CD4-positive, alpha-beta T cell treated with Interleukin-17A for 4 hours (primary cell): Measurements from ENCODE around the gene DOCK2.

Experiments
- DNase-seq: peaks from one replicate; pipeline ENCODE4 v3.0.0-alpha.2; 2020; ENCODE audit warnings: mixed read lengths

DOCK2 gene

GRCh38 chr5:169694091-169694625, 57.1 kb downstream of the DOCK2 start:
- no peak for DNase-seq

GRCh38 chr5:169695025-169695625, 58.0 kb downstream of the DOCK2 start:
- DNase-seq, result no peak

DNA sequence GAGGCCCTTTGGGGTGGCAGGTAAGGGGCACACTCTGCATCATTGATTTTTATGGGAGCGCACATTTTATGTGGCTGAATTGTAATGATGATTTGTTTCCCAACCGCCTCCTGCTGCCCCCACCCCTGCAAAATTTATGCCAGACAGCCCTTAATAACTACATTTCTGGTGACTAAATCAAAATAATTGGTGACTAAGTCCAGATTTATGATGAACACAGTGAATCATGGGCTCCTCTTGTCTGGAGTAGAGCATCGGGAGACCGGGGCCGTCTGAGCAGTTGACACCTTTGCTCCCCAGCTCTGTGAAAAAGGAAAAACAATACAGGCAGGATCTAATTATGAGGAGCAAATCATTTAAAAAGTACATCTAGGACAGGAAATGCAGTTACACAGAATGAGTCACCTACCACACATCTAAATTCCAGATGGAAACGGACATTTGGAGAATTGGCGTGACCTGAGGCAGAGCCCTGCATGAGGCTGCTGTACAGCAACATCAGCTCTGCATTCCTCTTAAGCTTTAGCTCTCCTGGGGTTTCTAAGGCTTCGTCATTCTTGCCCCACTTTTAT, 58.9 kb downstream of the DOCK2 start:
- no peak for DNase-seq

DNA sequence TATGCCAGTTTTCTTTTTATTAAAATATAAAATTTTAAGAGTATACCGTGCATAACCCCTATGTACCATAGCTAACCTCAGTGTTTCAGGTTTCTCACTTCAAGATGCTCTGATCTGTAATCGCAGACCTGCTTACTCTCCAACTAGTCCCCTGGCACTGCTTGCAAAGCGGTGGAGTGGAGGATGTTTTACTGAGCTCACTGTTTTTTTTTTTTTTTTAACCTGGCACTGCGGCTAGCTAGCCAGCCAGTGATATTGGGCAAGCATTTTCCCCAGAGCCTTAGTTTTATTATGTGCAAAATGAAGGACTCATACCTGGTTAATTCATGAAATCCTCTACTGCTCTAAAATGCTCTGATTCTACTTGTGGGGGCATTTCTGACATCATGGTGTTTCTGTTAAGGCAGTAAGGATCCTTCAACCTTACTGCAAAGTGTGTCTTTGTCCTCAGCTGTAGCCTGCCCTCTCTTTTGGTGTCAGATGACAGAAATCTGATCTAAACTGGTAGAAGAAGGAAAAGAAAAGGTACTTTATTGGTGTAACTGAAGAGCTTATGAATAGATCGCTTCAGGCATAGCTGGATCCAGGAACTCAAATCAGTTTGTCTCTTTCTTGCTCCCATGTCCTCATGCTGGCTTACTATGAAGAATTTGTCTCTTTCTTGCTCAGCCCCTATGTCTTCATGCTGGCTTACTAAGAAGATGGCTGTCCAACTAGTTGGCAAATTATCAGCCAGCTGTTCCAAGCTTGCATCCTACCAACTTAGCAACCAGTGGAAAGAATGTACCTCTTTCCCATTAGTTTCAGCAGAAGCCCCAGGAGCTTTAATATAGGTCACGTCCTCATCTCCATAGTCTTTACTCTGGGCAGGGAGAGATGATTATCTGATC, 59.8 kb downstream of the DOCK2 start:
- no peak for DNase-seq

DNA sequence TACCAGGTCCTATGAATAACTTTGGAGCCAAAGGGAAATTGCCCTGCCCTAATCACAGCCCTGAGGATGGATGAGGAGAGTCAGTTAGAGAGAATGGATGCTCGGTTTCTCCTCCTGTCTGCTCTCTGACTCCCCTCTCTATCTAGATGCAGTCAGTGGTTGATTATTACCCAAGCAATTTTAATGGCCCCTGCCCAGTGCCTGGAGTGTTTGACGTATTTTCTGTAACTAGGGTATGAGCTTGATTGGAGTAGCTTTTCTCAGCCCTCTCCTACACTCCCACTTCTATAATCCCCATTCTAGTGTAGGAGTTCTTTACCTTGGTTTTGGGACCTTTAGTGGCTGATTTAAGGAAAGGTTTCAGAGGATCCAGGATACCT, 60.4 kb downstream of the DOCK2 start:
- no peak for DNase-seq

- DNase-seq, result no peak
These were observed 60.9 kb downstream of the DOCK2 start for GRCh38 chr5:169697976-169698375.

DNA sequence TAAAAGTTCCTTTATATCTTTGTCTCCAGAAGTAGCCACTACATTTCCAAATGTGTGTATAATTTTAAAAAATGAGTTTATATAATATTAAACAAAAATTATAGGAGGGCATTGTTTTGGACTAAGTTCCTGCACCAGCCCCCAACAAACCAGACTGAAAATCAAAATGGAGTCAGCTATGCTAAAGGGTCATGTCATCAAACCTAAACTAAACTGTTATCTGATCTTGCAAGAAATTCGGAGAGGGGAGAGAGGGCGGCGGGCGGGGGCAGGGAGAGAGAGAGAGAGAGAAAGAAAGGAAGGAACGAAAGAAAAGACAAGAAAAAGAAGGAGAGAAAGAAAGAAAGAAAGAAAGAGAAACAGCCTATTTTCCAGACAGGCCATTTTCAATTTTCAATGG, 63.5 kb downstream of the DOCK2 start:
- DNase-seq, result no peak

DNA sequence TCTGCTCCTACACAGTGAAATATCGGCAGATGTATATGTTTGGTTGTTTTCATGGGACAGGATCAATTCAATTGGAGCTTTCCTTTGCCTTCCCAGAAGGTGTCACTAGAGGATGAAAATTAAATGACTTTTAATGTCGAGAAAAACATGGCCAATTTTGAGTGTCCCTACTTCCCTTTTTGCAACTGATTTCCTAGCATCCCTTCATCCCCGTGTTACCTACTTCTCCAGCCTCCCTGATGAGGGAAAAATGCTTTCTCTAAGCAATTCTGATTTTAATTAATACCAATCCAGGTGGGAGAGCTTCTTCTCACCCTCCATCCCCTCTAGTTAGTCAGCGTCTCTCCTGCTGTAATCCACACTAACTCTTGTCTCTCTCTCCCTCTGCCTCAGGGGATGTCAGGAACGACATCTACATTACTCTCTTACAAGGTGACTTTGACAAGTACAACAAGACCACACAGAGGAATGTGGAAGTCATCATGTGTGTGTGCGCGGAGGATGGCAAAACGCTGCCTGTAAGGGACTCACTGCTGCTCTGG, 64.9 kb downstream of the DOCK2 start:
- DNase-seq, result no peak

- no peak for DNase-seq
These were observed 65.8 kb downstream of the DOCK2 start for GRCh38 chr5:169702693-169703481.

DNA sequence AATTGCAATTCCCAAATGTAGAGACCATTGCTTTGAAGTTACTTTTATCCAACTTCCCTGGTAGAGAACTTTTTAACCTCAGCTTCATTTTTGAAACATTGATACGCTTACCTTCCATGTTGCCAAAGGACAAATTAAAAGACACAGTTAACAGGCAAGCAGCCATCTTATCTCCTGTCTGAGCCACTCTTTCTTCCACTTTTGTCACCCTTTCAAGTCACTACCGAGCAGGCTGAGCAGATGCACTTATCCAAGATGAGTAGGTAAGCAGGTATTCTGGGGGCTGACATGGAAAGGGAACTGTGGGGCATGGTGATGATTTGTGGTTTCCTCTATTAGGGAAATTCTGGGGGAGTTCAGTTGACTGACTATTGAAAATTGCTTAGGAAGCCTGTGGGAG, 66.7 kb downstream of the DOCK2 start:
- DNase-seq, result no peak

DNA sequence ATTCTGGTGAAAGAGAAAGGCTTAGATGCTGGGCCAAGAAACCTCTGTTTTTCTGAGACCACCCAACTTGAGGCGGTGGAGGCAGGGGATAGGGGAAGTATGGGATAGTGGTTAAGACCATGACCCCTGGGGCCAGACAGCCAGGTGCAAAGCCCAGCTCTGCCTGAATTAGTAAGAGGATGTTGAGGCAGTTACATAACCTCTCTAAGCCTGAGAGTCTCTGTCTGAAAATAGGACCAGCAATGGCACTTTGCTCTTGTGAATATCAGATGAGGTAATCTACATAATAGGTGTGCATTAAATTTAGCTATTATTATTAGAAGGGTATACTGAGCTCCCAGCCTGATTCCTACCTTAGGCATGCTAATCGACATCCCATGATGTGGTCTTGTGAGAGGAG, 68.2 kb downstream of the DOCK2 start:
- DNase-seq, result no peak

- no peak for DNase-seq
These were observed 69.0 kb downstream of the DOCK2 start for GRCh38 chr5:169706071-169706470.

GRCh38 chr5:169706758-169707450, 69.8 kb downstream of the DOCK2 start:
- DNase-seq, result no peak

GRCh38 chr5:169707686-169708085, 70.6 kb downstream of the DOCK2 start:
- DNase-seq, result no peak

GRCh38 chr5:169710675-169711074, 73.6 kb downstream of the DOCK2 start:
- DNase-seq, result no peak

DNA sequence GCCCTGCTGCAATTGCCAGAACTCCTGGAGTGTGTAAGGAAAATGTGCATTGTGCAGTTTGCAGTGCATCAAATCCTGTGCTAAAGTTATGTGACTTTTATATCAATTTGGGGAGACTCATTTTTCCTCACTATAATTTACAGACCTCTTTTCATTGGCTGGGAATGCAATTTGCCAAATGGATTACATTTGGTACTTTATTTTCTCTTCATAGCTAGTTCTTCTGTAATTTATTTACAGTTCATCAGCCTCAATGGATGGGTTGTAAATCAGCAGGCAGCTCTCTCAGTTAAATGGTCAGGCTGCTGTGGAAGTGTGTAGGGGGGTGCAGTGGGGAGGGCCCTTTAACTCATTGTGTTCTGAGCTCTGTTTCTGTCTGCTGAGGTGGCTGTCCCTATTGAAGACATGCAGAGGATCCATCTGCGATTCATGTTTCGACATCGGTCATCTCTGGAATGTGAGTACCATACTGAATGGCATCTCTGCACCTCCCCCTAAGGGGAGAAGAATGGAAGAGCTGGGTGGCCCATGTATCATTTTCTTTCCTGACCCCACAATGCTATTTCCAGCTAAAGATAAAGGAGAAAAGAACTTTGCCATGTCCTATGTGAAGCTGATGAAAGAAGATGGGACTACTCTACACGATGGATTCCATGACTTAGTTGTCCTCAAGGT, 74.6 kb downstream of the DOCK2 start:
- DNase-seq, result no peak

GRCh38 chr5:169712428-169712827, 75.4 kb downstream of the DOCK2 start:
- DNase-seq, result no peak

DNA sequence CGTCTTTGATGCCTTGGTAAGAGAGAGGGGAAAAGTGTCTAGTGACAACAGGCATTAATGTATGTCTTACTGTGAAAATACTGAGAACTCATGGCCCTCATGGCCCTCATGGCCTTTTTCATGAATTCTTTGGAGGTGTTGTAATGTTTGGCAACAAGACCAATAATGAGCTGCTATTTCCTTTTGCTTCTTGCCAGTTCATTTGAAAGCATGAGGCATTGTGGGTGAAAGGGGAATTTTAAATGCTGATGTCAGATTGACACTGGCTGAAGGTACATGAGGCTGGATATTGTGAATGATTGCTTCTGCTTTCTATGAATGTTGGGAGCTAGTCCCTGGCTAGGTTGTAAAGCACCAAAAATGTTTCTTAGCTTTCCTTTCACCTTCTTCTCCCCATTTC, 79.2 kb downstream of the DOCK2 start:
- DNase-seq, result no peak

DNA sequence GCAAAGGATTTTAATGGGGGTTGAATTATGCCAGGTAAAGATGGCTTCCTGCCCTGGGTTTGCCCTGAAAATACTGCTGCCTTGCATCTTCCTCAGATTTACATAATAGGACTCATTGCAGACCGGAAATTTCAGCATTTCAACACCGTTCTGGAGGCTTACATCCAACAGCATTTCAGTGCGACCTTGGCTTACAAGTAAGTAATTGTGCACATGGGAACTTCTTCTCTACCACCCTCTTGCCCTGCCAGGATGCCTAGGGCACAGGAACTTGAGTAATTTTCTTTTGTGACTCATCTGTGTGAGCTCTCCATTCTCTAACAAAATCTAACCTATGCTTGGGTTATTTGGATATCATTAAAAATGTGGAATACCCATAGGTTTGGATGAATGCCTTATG, 80.2 kb downstream of the DOCK2 start:
- no peak for DNase-seq

- DNase-seq, result no peak
These were observed 82.6 kb downstream of the DOCK2 start for GRCh38 chr5:169719360-169720314.
